CD4-positive, alpha-beta T cell (primary cell): ENCODE measurements around the gene APOBEC3G. TPM values are rescaled to one million over a fixed set of nuclear protein-coding genes. Genes with fewer than 3 reads are reported as not detected.
A peak's percentile ranks its signal among the peaks of the same experiment; 100 is the strongest.

Experiments
- ATAC-seq: fragments of 200-7000 bp; cut with Tn5 transposase; one replicate; pipeline ENCODE4 v1.10.0; 2022; ENCODE audit warnings: mild to moderate bottlenecking; ENCODE audit not compliant: poor library complexity
- CTCF ChIA-PET: fragments of 350-600 bp; sonication (Branson Sonifier 250); formaldehyde crosslinking; loops from one replicate; lab custom pipeline; 2021; ENCODE audit warnings: antibody characterized with exemption, inconsistent platforms; lab: Charles Lee
- POLR2A ChIA-PET: fragments of 350-600 bp; sonication (Branson Sonifier 250); formaldehyde crosslinking; loops from one replicate; lab custom pipeline; 2021; ENCODE audit warnings: antibody characterized with exemption, inconsistent platforms; lab: Charles Lee
- DNase-seq, 14 experiments: peaks; one replicate each; pipeline ENCODE4 v3.0.0-alpha.2; 2013 to 2020; ENCODE audit warnings: mixed read lengths in 2 of 14
- H3K27ac ChIP-seq, 2 donors: one replicate each; pipeline versions ENCODE4 v1.5.1 to v1.7.0; 2013; ENCODE audit warnings: low read length in 2 of 2, low read depth in 1 of 2, mild to moderate bottlenecking in 1 of 2
- H3K27me3 ChIP-seq, 2 experiments: 1 replicate in 1 of 2; 2 replicates in 1 of 2; pipeline versions ENCODE4 v1.6.1 to v1.7.0; 2013; ENCODE audit warnings: low read length in 2 of 2, control low read depth in 1 of 2, mild to moderate bottlenecking in 1 of 2, moderate library complexity in 1 of 2; ENCODE audit not compliant: insufficient read depth in 2 of 2, control insufficient read depth in 1 of 2
- H3K36me3 ChIP-seq: one replicate; pipeline ENCODE4 v1.6.1; 2013; ENCODE audit warnings: low read length, control low read depth; ENCODE audit not compliant: insufficient read depth
- H3K4me1 ChIP-seq: one replicate; pipeline ENCODE4 v1.6.1; 2013; ENCODE audit warnings: low read length, control low read depth; ENCODE audit not compliant: insufficient read depth
- H3K4me3 ChIP-seq: one replicate; pipeline ENCODE4 v1.5.1; 2013; ENCODE audit warnings: mild to moderate bottlenecking, low read length, moderate library complexity
- H3K9me3 ChIP-seq, 2 experiments: 1 replicate in 1 of 2; 2 replicates in 1 of 2; pipeline versions ENCODE4 v1.6.1 to v1.7.0; 2013; ENCODE audit warnings: low read length in 2 of 2, mild to moderate bottlenecking in 2 of 2, control low read depth in 1 of 2, moderate library complexity in 1 of 2; ENCODE audit not compliant: control insufficient read depth in 1 of 2, insufficient read depth in 1 of 2
- H3K27ac Mint-ChIP-seq: one replicate; pipeline ENCODE4 v1.8.0; 2020; ENCODE audit warnings: mixed read lengths
- H3K27me3 Mint-ChIP-seq: one replicate; pipeline ENCODE4 v1.8.0; 2021; ENCODE audit warnings: mixed read lengths
- H3K36me3 Mint-ChIP-seq: one replicate; pipeline ENCODE4 v1.8.0; 2021; ENCODE audit warnings: low read depth, mixed read lengths
- H3K4me1 Mint-ChIP-seq: one replicate; pipeline ENCODE4 v1.8.0; 2021; ENCODE audit warnings: low read depth, mixed read lengths
- H3K4me3 Mint-ChIP-seq: one replicate; pipeline ENCODE4 v1.8.0; 2020; ENCODE audit warnings: mild to moderate bottlenecking, mixed read lengths
- H3K9me3 Mint-ChIP-seq: one replicate; pipeline ENCODE4 v1.8.0; 2020; ENCODE audit warnings: mixed read lengths
- intact Hi-C, 2 experiments: fragments of 100-400 bp; cut with DNase I in 1 of 2; cut with micrococcal nuclease in 1 of 2; formaldehyde crosslinking; loops; one replicate each; pipeline versions ENCODE4 v1.15.1 to v1.9.0; 2023 to 2025; cut with DNase I, micrococcal nuclease
- total RNA-seq, 174 experiments: library from RNA in 2 of 174; stranded (reverse) in 2 of 174; gene quantifications; one replicate each; pipeline ENCODE4 v1.2.3 and lab custom pipeline; 2021 to 2026
- TF ChIP-seq, protein P1 (sequence below): fragments of 200-600 bp; IDR thresholded peaks from one replicate; pipeline ENCODE4 v1.8.0; 2022; ENCODE audit warnings: antibody characterized with exemption, mild to moderate bottlenecking

The APOBEC3G gene
- total RNA-seq, 2 experiments from 2014 or later = 18.8 to 20.6 TPM

DNA sequence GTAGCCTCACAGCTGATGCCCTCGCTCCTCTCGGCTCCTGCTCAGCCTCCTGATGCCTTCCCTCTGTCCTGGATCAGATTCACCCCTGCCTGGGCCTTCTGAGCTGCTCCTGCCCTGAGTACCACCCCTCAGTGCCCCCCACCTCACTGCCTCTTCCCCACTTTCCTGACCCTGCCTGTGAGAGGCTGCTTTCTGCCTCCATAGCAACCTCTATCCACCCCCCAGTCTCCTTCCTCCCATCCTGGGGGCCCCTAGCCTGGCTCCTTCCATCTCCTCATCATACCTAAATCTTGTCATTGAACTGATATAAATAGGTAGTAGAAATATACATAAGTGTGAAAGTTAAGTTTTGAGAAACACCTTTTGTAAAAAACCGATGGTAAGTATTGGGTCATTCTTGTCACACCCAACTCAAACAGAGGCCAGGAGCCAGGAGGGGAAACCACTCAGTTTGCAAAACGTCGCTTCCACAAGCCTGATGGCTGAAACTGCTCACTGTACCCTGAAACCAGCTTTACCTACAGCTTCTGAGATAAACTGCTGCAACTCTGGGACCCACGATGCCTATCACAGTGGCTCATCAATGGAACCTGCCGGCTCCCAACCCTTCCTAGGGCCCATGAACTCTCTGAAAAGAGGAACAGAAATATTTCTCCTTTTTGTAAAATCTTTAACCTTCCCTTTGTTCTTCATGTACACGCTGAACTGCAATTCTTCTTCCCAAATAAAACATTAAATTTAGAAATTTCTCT, 15.2 kb downstream of the APOBEC3G start:
- Mint-ChIP-seq H3K27me3 (no peaks in the 10 kb centered on the region), H3K27ac (peak overlapping the region; percentile 99), H3K4me1 (peaks cover 86% of the 10 kb centered on the region), H3K36me3 (peaks cover 14% of the 10 kb centered on the region), H3K4me3 (peak overlapping the region; percentile 70), H3K9me3 (no peaks in the 10 kb centered on the region)
- ChIA-PET CTCF (interaction anchor here (1.1 kb wide), 1 partner anchor 29 kb away, joined by 3 read pairs; no protein-coding TSS in a partner anchor), POLR2A (interaction anchor here (1.0 to 1.5 kb wide), 3 partner anchors 12 to 249 kb away, joined by 3 to 5 read pairs (median 3); no protein-coding TSS in a partner anchor)
- H3K4me1 ChIP-seq = peaks cover 96% of the 10 kb centered on the region
- TF ChIP-seq, protein P1, sequence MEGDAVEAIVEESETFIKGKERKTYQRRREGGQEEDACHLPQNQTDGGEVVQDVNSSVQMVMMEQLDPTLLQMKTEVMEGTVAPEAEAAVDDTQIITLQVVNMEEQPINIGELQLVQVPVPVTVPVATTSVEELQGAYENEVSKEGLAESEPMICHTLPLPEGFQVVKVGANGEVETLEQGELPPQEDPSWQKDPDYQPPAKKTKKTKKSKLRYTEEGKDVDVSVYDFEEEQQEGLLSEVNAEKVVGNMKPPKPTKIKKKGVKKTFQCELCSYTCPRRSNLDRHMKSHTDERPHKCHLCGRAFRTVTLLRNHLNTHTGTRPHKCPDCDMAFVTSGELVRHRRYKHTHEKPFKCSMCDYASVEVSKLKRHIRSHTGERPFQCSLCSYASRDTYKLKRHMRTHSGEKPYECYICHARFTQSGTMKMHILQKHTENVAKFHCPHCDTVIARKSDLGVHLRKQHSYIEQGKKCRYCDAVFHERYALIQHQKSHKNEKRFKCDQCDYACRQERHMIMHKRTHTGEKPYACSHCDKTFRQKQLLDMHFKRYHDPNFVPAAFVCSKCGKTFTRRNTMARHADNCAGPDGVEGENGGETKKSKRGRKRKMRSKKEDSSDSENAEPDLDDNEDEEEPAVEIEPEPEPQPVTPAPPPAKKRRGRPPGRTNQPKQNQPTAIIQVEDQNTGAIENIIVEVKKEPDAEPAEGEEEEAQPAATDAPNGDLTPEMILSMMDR = no peak
- H3K4me3 ChIP-seq = no peak overlapping the region
- no peaks in the 10 kb centered on the region for H3K9me3 ChIP-seq
- DNase-seq (peak in 1 of 14 experiments; percentile 36), ATAC-seq (no peak)
- peak overlapping the region; percentile 85 to 95 for H3K27ac ChIP-seq
- H3K27me3 ChIP-seq = no peaks in the 10 kb centered on the region
- peaks cover under 1% of the 10 kb centered on the region for H3K36me3 ChIP-seq
- intact Hi-C loops = no loop called here

DNA sequence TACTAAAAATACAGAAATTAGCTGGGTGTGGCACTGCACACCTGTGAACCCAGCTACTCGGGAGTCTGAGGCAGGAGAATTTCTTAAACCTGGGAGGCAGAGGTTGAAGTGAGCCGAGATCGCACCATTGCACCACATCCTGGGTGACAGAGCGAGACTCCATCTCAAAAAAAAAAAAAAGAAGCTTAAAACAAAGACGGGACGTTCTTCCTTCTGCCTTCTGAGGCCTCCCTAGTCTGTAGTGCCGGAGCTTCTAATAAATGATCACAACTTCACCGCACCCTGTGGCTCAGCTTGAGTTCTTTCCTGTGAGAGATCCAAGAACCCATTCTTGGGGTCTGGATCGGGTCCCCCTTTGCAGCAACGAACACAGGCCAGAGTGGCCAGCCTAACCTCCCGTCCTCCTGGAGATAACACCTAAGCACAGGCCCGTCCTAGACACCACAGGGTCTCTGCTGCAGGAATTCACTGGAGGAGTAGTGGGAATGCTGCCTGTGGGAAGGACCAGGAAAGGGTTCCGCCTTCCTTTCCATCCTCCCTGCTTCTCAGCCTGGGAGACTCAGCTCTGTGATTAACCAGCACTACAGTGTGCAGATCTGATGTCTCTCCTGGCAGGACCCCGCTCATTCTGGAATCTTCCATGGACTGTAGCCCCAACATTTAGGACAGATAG, 17.8 kb downstream of the APOBEC3G start:
- intact Hi-C loops = no loop called here
- ATAC-seq (peak; percentile 33), DNase-seq (peak in 9 of 14 experiments; percentile 20 to 84 (median 51))
- Histone ChIP-seq H3K27ac (peak overlapping the region; percentile 55 to 61), H3K9me3 (no peaks in the 10 kb centered on the region), H3K36me3 (no peaks in the 10 kb centered on the region), H3K27me3 (no peaks in the 10 kb centered on the region), H3K4me3 (no peak overlapping the region), H3K4me1 (peaks cover 97% of the 10 kb centered on the region)
- Mint-ChIP-seq H3K27ac (peak overlapping the region; percentile 99), H3K4me3 (peak overlapping the region; percentile 27), H3K9me3 (no peaks in the 10 kb centered on the region), H3K27me3 (no peaks in the 10 kb centered on the region), H3K36me3 (peaks cover 6% of the 10 kb centered on the region), H3K4me1 (peaks cover 81% of the 10 kb centered on the region)
- TF ChIP-seq, protein P1 = no peak
- ChIA-PET CTCF (interaction anchor here (0.6 to 1.5 kb wide), 4 partner anchors 15 to 91 kb away, joined by 3 to 5 read pairs (median 3); no protein-coding TSS in a partner anchor), POLR2A (interaction anchor here (0.7 to 1.3 kb wide), 8 partner anchors 9 to 305 kb away, joined by 3 to 5 read pairs (median 3); partner anchors contain the start of genes APOBEC3D, APOBEC3G and TAB1)

DNA sequence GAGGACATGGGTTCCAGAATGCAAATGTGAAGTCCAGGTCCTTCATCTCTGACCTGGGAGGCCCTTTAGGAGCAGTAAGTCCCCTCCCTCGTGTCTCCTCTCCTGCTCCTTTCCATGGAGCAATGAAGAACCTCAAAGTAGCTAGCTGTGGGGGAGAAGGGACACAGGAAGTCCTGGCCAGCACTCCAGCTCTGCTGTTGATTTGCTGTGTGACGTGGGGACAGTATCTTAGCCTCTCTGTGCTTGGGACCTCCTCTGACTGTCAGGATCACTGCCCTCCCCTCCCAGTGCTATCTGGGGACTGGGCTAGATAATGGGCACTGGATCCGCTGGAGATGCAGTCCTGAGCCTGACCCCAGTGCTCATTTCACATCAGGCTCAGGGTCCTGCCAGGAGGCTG, 18.9 kb downstream of the APOBEC3G start:
- no peak for DNase-seq
- H3K36me3 Mint-ChIP-seq = no peaks in the 10 kb centered on the region
- Histone ChIP-seq H3K27ac (peak overlapping the region; percentile 7 to 52), H3K36me3 (no peaks in the 10 kb centered on the region), H3K9me3 (no peaks in the 10 kb centered on the region), H3K4me3 (no peak overlapping the region), H3K4me1 (peaks cover 96% of the 10 kb centered on the region), H3K27me3 (no peaks in the 10 kb centered on the region)
- H3K4me3 Mint-ChIP-seq = peak overlapping the region; percentile 15
- intact Hi-C loops = no loop called here
- CTCF ChIA-PET = no interaction called here
- no peak for ATAC-seq
- peak overlapping the region; percentile 99 for H3K27ac Mint-ChIP-seq
- no peaks in the 10 kb centered on the region for H3K27me3 Mint-ChIP-seq
- TF ChIP-seq, protein P1 = no peak
- POLR2A ChIA-PET = no interaction called here
- peaks cover 80% of the 10 kb centered on the region for H3K4me1 Mint-ChIP-seq
- H3K9me3 Mint-ChIP-seq = no peaks in the 10 kb centered on the region
